HFFc6 (cell line): ENCODE measurements around the gene GTF2I. TPM values are rescaled to one million over a fixed set of nuclear protein-coding genes. Genes with fewer than 3 reads are reported as not detected.
A peak's percentile ranks its signal among the peaks of the same experiment; 100 is the strongest.
"Not testable (repeated sequence)": the region's sequence is repeated elsewhere in the genome, so short reads cannot be mapped to it uniquely, and the experiment has no call there.

Source experiments
- DNase-seq: peaks from one replicate; pipeline ENCODE4 v3.0.0-alpha.2; 2018
- H3K27ac Mint-ChIP-seq: 2 replicates; pipeline ENCODE4 v1.8.0; 2020; ENCODE audit warnings: mild to moderate bottlenecking, mixed read lengths
- H3K27me3 Mint-ChIP-seq: 2 replicates; pipeline ENCODE4 v1.8.0; 2021; ENCODE audit warnings: mild to moderate bottlenecking, moderate library complexity, mixed read lengths; ENCODE audit not compliant: insufficient read depth
- H3K36me3 Mint-ChIP-seq: 2 replicates; pipeline ENCODE4 v1.8.0; 2021; ENCODE audit warnings: low read depth, mixed read lengths
- H3K4me1 Mint-ChIP-seq: 2 replicates; pipeline ENCODE4 v1.8.0; 2020; ENCODE audit warnings: low read depth, mixed read lengths
- H3K4me3 Mint-ChIP-seq: 2 replicates; pipeline ENCODE4 v1.8.0; 2020; ENCODE audit warnings: mild to moderate bottlenecking, moderate library complexity, mixed read lengths
- H3K9me3 Mint-ChIP-seq: 2 replicates; pipeline ENCODE4 v1.8.0; 2020; ENCODE audit warnings: mild to moderate bottlenecking, mixed read lengths
- total RNA-seq, 6 experiments: library from RNA; stranded (reverse); fragmentation: NEBNext Ultra II Directional; extraction: Animal tissue kit (Norgen Biotek cat#: 25700); gene quantifications; 2 replicates in 1 of 6; 3 replicates in 5 of 6; pipeline ENCODE4 v1.2.3, GENCODE V29; 2021

Gene GTF2I
- total RNA-seq, 6 experiments from 2014 or later = 139 to 152 (median 151) TPM

- H3K4me3 Mint-ChIP-seq, DNase-seq, H3K27ac Mint-ChIP-seq, H3K4me1 Mint-ChIP-seq, H3K9me3 Mint-ChIP-seq, H3K36me3 Mint-ChIP-seq, H3K27me3 Mint-ChIP-seq: not testable (repeated sequence)
Measured at GRCh38 chr7:74770062-74770461, 112.5 kb downstream of the GTF2I start.

DNA sequence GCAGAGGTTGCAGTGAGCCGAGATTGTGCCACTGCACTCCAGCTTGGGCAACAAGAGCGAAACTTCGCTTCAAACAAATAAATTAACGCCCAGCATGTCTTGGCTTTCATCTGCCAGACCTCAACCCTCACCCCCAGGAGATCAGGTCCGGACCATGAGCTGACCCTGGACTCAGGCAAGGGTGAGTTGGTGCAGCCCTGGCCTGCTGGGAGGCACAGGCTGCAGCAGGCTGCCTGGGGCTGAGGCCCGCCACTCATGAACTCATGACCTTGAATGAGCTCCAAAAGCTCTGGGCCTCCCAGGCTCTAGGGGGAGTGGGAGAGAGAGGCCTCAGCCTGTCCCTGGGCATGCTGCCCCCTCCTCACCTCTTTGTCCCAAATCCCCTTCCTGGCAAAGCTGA lies 114.6 kb downstream of the GTF2I start:
- H3K4me1 Mint-ChIP-seq = not testable (repeated sequence)

DNA sequence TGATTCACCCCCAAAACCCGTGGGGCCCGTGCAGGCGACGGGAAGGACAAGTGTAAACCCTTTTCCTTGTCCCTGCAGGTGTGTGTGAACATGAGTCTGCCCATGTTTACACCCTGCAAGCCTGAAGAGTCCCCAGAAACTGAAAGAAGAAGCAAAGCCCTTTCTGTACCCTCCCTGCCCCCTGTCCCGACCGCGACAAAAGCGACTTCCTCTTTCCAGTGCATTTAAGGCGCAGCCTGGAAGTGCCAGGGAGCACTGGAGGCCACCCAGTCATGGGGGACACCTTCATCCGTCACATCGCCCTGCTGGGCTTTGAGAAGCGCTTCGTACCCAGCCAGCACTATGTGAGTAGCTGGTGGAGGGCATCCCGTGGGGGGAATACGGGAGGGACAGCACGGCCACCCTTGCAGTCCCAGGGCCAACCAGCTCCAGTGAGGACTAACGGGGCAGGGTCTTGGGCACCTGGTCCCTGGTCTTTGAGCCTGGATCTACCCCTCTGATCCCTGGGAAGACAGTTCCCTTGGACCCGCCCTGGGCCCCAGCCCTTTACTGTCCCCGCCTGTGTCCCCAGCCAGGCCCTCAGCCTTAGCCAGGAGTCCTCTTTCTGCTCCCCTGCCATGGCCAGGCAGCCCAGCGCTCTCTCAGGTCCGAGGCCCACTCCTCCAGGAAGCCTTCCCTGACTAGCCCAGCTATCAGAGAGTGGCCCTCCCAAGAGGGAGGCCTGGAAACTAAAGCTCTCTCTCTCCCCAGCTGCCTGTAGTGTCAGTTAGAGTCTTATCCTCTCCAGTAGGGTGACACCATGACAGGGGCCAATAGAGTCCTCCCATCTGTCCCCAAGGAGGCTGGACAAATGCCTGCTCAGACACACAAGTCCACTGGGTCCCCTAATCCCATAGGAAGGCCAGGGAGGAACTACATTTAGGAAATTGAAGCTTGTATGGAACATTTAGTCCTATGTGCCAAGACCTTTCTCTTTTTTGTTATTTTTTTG lies 116.5 kb downstream of the GTF2I start, which contains the start of gene NCF1:
TSS of gene NCF1 (plus strand) at position 252 of the 991 bp plus-strand sequence. CDS start at position 273, 21 bp downstream.
- not testable (repeated sequence) for H3K27ac Mint-ChIP-seq, H3K27me3 Mint-ChIP-seq, H3K4me3 Mint-ChIP-seq, H3K36me3 Mint-ChIP-seq, DNase-seq, H3K4me1 Mint-ChIP-seq, H3K9me3 Mint-ChIP-seq

More for the DNA sequence above, 114.6 kb downstream of the GTF2I start:
- H3K27me3 Mint-ChIP-seq, H3K9me3 Mint-ChIP-seq, H3K4me3 Mint-ChIP-seq, H3K27ac Mint-ChIP-seq, DNase-seq, H3K36me3 Mint-ChIP-seq: not testable (repeated sequence)

- H3K9me3 Mint-ChIP-seq, H3K27me3 Mint-ChIP-seq, H3K4me1 Mint-ChIP-seq, DNase-seq, H3K4me3 Mint-ChIP-seq, H3K27ac Mint-ChIP-seq, H3K36me3 Mint-ChIP-seq: not testable (repeated sequence)
Measured at GRCh38 chr7:74775111-74775510, 117.6 kb downstream of the GTF2I start.

DNA sequence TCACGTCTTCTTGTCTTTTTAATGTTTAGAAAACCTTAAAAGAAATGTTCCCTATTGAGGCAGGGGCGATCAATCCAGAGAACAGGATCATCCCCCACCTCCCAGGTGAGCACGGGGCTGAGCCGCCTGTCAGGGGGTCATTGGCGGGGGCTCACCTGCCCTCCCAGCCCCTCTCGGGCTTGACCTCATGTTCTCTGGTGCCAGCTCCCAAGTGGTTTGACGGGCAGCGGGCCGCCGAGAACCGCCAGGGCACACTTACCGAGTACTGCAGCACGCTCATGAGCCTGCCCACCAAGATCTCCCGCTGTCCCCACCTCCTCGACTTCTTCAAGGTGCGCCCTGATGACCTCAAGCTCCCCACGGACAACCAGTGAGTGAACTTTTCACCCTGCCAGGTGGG lies 121.5 kb downstream of the GTF2I start:
- H3K36me3 Mint-ChIP-seq, DNase-seq, H3K27me3 Mint-ChIP-seq, H3K9me3 Mint-ChIP-seq, H3K4me3 Mint-ChIP-seq, H3K27ac Mint-ChIP-seq, H3K4me1 Mint-ChIP-seq: not testable (repeated sequence)

DNA sequence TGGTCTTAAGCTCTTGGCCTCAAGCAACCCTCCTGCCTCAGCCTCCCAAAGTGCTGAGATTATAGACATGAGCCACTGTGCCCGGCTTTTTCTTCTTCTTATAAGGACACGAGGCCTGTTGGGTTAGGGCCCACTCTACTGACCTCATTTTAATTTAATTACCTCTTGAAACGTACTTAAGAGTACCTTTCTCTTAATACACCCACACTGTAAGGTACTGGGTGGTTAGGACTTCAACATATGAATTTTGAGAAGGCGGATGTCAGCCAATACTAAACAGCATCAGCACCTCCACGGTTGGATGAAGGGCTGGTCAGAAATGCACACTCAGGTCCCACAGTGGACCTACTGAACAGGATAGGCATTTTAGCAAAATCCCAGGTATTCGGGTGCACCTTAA lies 124.2 kb downstream of the GTF2I start:
- H3K27me3 Mint-ChIP-seq, H3K9me3 Mint-ChIP-seq, H3K4me1 Mint-ChIP-seq, H3K27ac Mint-ChIP-seq, DNase-seq, H3K4me3 Mint-ChIP-seq, H3K36me3 Mint-ChIP-seq: not testable (repeated sequence)

DNA sequence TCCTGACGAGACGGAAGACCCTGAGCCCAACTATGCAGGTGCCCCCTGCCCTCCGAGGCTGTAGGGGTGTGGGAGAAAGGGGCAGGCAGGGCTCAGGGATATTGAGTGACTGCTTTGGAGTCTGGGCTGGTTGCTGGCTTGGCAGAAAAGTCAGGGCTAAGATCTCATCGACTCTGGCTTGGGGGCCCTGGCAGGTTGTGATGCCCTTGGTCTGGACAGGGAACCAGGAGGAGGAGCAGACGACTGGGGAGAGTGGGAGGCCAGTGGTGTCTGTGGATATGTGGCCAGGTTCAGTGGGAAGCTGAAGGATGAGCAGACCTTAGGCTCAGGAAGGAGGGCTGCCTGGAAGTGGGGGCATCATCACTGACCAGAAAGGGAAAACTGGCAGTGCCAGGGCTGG lies 126.1 kb downstream of the GTF2I start:
- H3K4me1 Mint-ChIP-seq, H3K4me3 Mint-ChIP-seq, H3K36me3 Mint-ChIP-seq, H3K27ac Mint-ChIP-seq, H3K9me3 Mint-ChIP-seq, DNase-seq, H3K27me3 Mint-ChIP-seq: not testable (repeated sequence)

GRCh38 chr7:74788369-74789150 lies 131.0 kb downstream of the GTF2I start:
- peak; percentile 87 for DNase-seq
- H3K27ac Mint-ChIP-seq, H3K4me1 Mint-ChIP-seq, H3K9me3 Mint-ChIP-seq, H3K36me3 Mint-ChIP-seq, H3K4me3 Mint-ChIP-seq, H3K27me3 Mint-ChIP-seq: not testable (repeated sequence)

DNA sequence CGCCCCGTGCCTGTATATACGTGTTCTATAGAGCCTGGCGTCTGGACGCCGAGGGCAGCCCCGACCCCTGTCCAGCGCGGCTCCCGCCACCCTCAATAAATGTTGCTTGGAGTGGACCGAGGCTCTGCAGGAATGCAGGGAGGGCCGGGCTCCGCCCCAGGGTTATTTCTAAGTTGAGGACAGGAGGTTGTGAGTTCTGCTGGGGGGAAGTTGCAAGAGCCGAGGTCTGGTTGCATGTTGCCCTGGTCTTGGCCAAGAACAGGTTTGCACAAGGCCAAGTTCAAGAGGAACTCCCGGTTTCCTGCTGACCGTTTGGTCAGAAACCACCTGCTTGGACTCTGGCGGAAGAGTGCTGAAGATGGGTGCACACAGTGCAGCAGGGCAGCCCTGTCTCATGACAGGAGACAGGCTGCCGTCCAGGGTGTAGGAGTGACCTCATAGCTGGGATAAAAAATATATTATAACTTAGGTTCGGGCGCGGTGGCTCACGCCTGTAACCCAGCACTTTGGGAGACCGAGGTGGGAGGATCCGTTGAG lies 131.8 kb downstream of the GTF2I start:
- not testable (repeated sequence) for H3K4me1 Mint-ChIP-seq, H3K27ac Mint-ChIP-seq

GRCh38 chr7:74797848-74798622 lies 140.5 kb downstream of the GTF2I start:
- not testable (repeated sequence) for H3K4me3 Mint-ChIP-seq, DNase-seq, H3K27me3 Mint-ChIP-seq, H3K36me3 Mint-ChIP-seq, H3K9me3 Mint-ChIP-seq, H3K4me1 Mint-ChIP-seq, H3K27ac Mint-ChIP-seq

More for the DNA sequence above, 131.8 kb downstream of the GTF2I start:
- not testable (repeated sequence) for H3K27me3 Mint-ChIP-seq, DNase-seq, H3K4me3 Mint-ChIP-seq, H3K36me3 Mint-ChIP-seq, H3K9me3 Mint-ChIP-seq

DNA sequence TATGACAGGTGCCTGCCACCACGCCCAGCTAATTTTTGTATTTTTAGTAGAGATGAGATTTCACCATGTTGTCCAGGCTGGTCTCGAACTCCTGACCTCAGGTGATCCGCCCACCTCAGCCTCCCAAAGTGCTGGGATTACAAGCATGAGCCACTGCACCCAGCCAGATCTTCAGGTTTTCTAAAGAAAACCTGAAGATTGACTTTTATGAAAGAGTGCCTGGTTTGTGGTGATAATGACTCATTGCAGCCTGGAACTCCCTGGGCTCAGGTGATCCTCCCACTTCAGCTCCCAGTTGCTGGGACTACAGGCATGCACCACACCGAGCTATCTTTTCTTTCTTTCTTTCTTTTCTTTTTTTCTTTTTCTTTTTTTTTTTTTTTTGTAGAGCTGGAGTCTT lies 141.1 kb downstream of the GTF2I start:
- not testable (repeated sequence) for H3K36me3 Mint-ChIP-seq, H3K27me3 Mint-ChIP-seq, H3K9me3 Mint-ChIP-seq, H3K27ac Mint-ChIP-seq, H3K4me3 Mint-ChIP-seq, H3K4me1 Mint-ChIP-seq
- peak; percentile 1 for DNase-seq
